ENCODE data around the gene NDUFA7.
"Not testable (repeated sequence)": the region's sequence is repeated elsewhere in the genome, so short reads cannot be mapped to it uniquely, and the experiment has no call there.

GRCh38 chr19:8264248-8264647, 56.9 kb downstream of the NDUFA7 start:
- TF ChIP-seq CTCF (IDR thresholded peaks at IDR 0.05; ENCODE audit: insufficient read depth, low read depth, low read length); EZH2 (IDR thresholded peaks at IDR 0.05; ENCODE audit: insufficient read depth, low read length): not testable (repeated sequence)
